Measurements from ENCODE around the gene SLC30A7.

- TF ChIP-seq CTCF (conservative IDR thresholded peaks at IDR 0.05; ENCODE audit: low read depth, low read length) (no peak), EZH2 (IDR thresholded peaks at IDR 0.05; ENCODE audit: borderline replicate concordance, low read depth, low read length, poor library complexity, severe bottlenecking) (no peak)
Measured at GRCh38 chr1:100950337-100950736, 54.4 kb downstream of the SLC30A7 start.
